GM15510 (cell line): Measurements from ENCODE around the gene SYT3.

Source experiments
- POLR2A ChIP-seq: IDR thresholded peaks from 3 replicates; pipeline ENCODE4 v1.6.1; 2011; ENCODE audit warnings: borderline replicate concordance; ENCODE audit not compliant: insufficient read length; ENCODE audit errors: extremely low read depth

SYT3 gene

GRCh38 chr19:50639121-50640112 is at the start of gene SYT3:
SYT3 (minus strand) TSS chr19:50639881; CDS start chr19:50637411, 2,470 bp downstream.
- no peak for TF ChIP-seq POLR2A

GRCh38 chr19:50688766-50689165 is 49.1 kb upstream of the SYT3 start:
- no peak for TF ChIP-seq POLR2A

- no peak for TF ChIP-seq POLR2A
These were observed 46.8 kb upstream of the SYT3 start for GRCh38 chr19:50686310-50687032.

GRCh38 chr19:50679177-50680125 is 39.8 kb upstream of the SYT3 start:
- no peak for TF ChIP-seq POLR2A

GRCh38 chr19:50678323-50678722 is 38.6 kb upstream of the SYT3 start:
- TF ChIP-seq POLR2A = no peak

- no peak for TF ChIP-seq POLR2A
These were observed 38.0 kb upstream of the SYT3 start for GRCh38 chr19:50677636-50678035.

- no peak for TF ChIP-seq POLR2A
These were observed 37.0 kb upstream of the SYT3 start for GRCh38 chr19:50676625-50677197.

- no peak for TF ChIP-seq POLR2A
These were observed 33.4 kb upstream of the SYT3 start for GRCh38 chr19:50673118-50673517.

- no peak for TF ChIP-seq POLR2A
These were observed 30.4 kb upstream of the SYT3 start for GRCh38 chr19:50670102-50670380.

GRCh38 chr19:50669302-50670101 is 29.8 kb upstream of the SYT3 start:
- no peak for TF ChIP-seq POLR2A

GRCh38 chr19:50668879-50669278 is 29.2 kb upstream of the SYT3 start:
- no peak for TF ChIP-seq POLR2A

- TF ChIP-seq POLR2A = no peak
These were observed 28.7 kb upstream of the SYT3 start for GRCh38 chr19:50668416-50668815.

- no peak for TF ChIP-seq POLR2A
These were observed 28.1 kb upstream of the SYT3 start for GRCh38 chr19:50667759-50668231.

- TF ChIP-seq POLR2A = no peak
These were observed 27.6 kb upstream of the SYT3 start for GRCh38 chr19:50667177-50667758.
